GM23338 (cell line): ENCODE results near the gene AKAP10. TPM values are rescaled to one million over a fixed set of nuclear protein-coding genes. Genes with fewer than 3 reads are reported as not detected.

Experiments used
- ATAC-seq: fragments of 200-7000 bp; cut with Tn5 transposase; 3 replicates; pipeline ENCODE4 v1.9.1; 2020
- DNase-seq: peaks from one replicate; pipeline ENCODE4 v3.0.0-alpha.2; 2015; ENCODE audit warnings: low spot score
- H2AFZ ChIP-seq: fragments of 200-600 bp; sonication (generic); 2 replicates; pipeline ENCODE4 v1.8.0; 2016; ENCODE audit warnings: antibody characterized with exemption, mild to moderate bottlenecking, moderate library complexity
- H3F3A ChIP-seq: fragments of 200-600 bp; sonication (generic); replicated peaks from 2 replicates; pipeline ENCODE4 v1.8.0; 2017; ENCODE audit warnings: antibody characterized with exemption, mixed run types, low read depth
- H3K27ac ChIP-seq: fragments of 200-600 bp; sonication (generic); 2 replicates; pipeline ENCODE4 v1.6.1; 2016; ENCODE audit warnings: low read depth
- H3K27me3 ChIP-seq: fragments of 200-600 bp; sonication (generic); 2 replicates; pipeline ENCODE4 v1.8.0; 2016; ENCODE audit warnings: mild to moderate bottlenecking, mixed run types, moderate library complexity; ENCODE audit not compliant: insufficient read depth
- H3K36me3 ChIP-seq: fragments of 200-600 bp; sonication (generic); 2 replicates; pipeline ENCODE4 v1.8.0; 2016; ENCODE audit warnings: mild to moderate bottlenecking; ENCODE audit not compliant: insufficient read depth
- H3K4me1 ChIP-seq: fragments of 200-600 bp; sonication (generic); 2 replicates; pipeline ENCODE4 v1.8.0; 2016; ENCODE audit warnings: mild to moderate bottlenecking, moderate library complexity; ENCODE audit not compliant: insufficient read depth
- H3K4me2 ChIP-seq: fragments of 200-600 bp; sonication (generic); 2 replicates; pipeline ENCODE4 v1.7.1; 2017; ENCODE audit warnings: mixed run types
- H3K4me3 ChIP-seq: fragments of 200-600 bp; sonication (generic); 2 replicates; pipeline ENCODE4 v1.6.1; 2016; ENCODE audit warnings: mixed run types
- H3K79me2 ChIP-seq: fragments of 200-600 bp; sonication (generic); replicated peaks from 2 replicates; pipeline ENCODE4 v1.8.0; 2017; ENCODE audit warnings: mild to moderate bottlenecking; ENCODE audit not compliant: insufficient read depth
- H3K9me2 ChIP-seq: fragments of 200-600 bp; sonication (generic); 2 replicates; pipeline ENCODE4 v1.8.0; 2017; ENCODE audit not compliant: insufficient read depth
- H4K20me1 ChIP-seq: fragments of 200-600 bp; sonication (generic); replicated peaks from 2 replicates; pipeline ENCODE4 v1.8.0; 2017; ENCODE audit warnings: mild to moderate bottlenecking; ENCODE audit not compliant: insufficient read depth
- H3K27ac Mint-ChIP-seq: 2 replicates; pipeline ENCODE4 v1.8.0; 2020; ENCODE audit warnings: inconsistent platforms, mild to moderate bottlenecking, moderate library complexity, mixed read lengths
- H3K27me3 Mint-ChIP-seq: 3 replicates; pipeline ENCODE4 v1.8.0; 2022; ENCODE audit warnings: low read depth, mild to moderate bottlenecking, moderate library complexity, mixed read lengths, inconsistent platforms; ENCODE audit not compliant: insufficient read depth, poor library complexity
- H3K36me3 Mint-ChIP-seq: 3 replicates; pipeline ENCODE4 v1.8.0; 2021; ENCODE audit warnings: low read depth, mild to moderate bottlenecking, inconsistent platforms, moderate library complexity, mixed read lengths
- H3K4me1 Mint-ChIP-seq: 3 replicates; pipeline ENCODE4 v1.8.0; 2020; ENCODE audit warnings: mild to moderate bottlenecking, inconsistent platforms, mixed read lengths
- H3K4me3 Mint-ChIP-seq: 3 replicates; pipeline ENCODE4 v1.8.0; 2021; ENCODE audit warnings: moderate library complexity, mild to moderate bottlenecking, inconsistent platforms, mixed read lengths
- H3K9me3 Mint-ChIP-seq: 3 replicates; pipeline ENCODE4 v1.8.0; 2020; ENCODE audit warnings: moderate library complexity, mild to moderate bottlenecking, inconsistent platforms, mixed read lengths
- CREB1 ChIP-seq: fragments of 250-450 bp; sonication (Bioruptor Pico); IDR thresholded peaks from 2 replicates; pipeline ENCODE4 v1.5.0; 2020; ENCODE audit warnings: low read depth, mild to moderate bottlenecking, moderate library complexity
- JUNB ChIP-seq: IDR thresholded peaks from one replicate; pipeline ENCODE4 v1.6.1; 2016; ENCODE audit warnings: antibody characterized with exemption; ENCODE audit not compliant: unreplicated experiment
- NANOG ChIP-seq: IDR thresholded peaks from 2 replicates; pipeline ENCODE4 v1.6.1; 2016; ENCODE audit warnings: antibody characterized with exemption, borderline replicate concordance
- STAT1 ChIP-seq: IDR thresholded peaks from one replicate; pipeline ENCODE4 v1.6.1; 2016; ENCODE audit warnings: antibody characterized with exemption; ENCODE audit not compliant: unreplicated experiment
- ZNF114 ChIP-seq: fragments of 250-450 bp; sonication (Bioruptor Pico); IDR thresholded peaks from 2 replicates; pipeline ENCODE4 v1.5.0; 2020; ENCODE audit warnings: mild to moderate bottlenecking, moderate library complexity
- ZNF331 ChIP-seq: fragments of 250-450 bp; sonication (Bioruptor Pico); IDR thresholded peaks from 2 replicates; pipeline ENCODE4 v1.5.0; 2020; ENCODE audit warnings: low read depth, mild to moderate bottlenecking, moderate library complexity
- polyA plus RNA-seq: library from polyadenylated mRNA; unstranded; fragments of >200 nt; fragmentation: Nextera tagmentation; extraction: Ambion mirVana; gene quantifications from 2 replicates; pipeline ENCODE4 v1.2.1, GENCODE V29; 2016
- total RNA-seq: library from RNA; depleted of rRNA; stranded (reverse); fragments of >200 nt; shearing (Covaris generic); gene quantifications from 2 replicates; pipeline ENCODE4 v1.2.3, GENCODE V29; 2014
- TF ChIP-seq, protein P1 (sequence below), 2 experiments: fragments of 200-600 bp in 1 of 2; sonication (generic) in 1 of 2; conservative IDR thresholded peaks; 2 replicates each; pipeline versions ENCODE4 v1.5.1 to v1.6.1; 2016 to 2017; ENCODE audit warnings: antibody characterized with exemption in 2 of 2, low read depth in 2 of 2, mild to moderate bottlenecking in 2 of 2, moderate library complexity in 1 of 2
- TF ChIP-seq, protein P2 (sequence below): IDR thresholded peaks from 2 replicates; pipeline ENCODE4 v1.6.1; 2016; ENCODE audit warnings: antibody characterized with exemption
- TF ChIP-seq, protein P3 (sequence below): IDR thresholded peaks from one replicate; pipeline ENCODE4 v1.6.1; 2018; ENCODE audit warnings: antibody characterized with exemption; ENCODE audit not compliant: unreplicated experiment

Gene AKAP10
- total and polyA plus RNA-seq, 2 experiments from 2014 or later, result 16.7 to 25.9 TPM

DNA sequence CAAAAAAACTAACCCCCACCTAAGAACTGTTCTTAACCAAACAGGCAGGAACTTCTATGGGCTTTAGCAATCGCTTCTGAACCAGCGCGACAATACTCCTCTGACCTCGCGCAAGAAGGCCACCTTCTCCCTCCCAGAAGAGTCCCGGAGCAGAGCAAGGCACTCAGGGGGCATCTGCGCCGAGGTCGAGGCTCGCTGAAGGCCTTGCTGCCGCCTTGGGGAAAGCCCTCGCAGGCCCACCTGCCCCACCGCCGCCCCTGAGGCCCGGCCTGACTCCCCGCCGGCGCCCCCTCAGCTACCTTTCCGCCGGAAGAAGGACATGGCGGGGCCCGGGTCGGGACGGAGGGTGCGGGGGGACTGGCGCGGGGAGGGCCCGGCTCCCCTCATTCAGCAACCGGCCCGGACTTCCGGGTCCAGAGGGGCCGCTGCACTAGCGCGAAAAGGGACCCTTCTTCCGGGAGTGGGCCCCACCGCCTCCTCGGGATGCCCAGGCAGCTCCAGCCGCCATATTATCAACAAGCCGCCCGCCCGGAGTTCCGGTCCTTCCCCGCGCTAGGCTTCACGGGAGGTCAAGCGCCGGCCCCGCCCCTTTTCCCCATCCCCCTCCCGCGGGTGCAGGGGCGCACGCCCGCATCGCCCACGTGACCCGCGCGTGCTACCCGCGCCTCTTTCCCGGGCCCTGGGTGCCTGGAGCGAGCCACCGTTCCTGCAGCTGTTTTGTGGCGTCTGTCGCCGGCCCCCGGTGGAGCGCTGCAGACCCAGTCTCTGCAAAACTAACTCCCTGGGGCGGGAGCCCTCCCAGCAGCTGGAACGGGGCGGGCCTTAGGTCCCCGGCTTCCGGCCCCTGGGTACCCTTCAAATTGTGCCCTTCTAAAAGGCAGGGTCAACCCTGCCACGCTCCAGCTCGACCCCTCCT is at the start of gene AKAP10 (continued):
- TF ChIP-seq NANOG, result no peak

DNA sequence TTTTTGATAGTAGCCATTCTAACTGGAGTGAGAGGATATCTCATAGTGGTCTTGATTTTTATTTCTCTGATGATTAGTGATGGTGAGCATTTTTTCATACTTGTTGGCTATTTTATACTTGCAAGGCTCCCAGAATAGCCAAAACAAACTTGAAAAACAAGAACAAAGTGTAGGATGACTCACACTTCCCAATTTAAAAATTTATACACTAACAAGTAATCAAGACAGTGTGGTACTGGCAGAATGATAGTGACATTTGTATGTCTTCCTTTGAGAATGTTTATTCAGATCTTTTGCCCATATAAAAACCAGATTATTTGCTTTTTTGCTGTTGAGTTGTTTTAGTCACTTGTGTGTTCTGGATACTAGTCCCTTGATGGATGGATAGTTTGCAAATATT is 49.3 kb upstream of the AKAP10 start:
- TF ChIP-seq, protein P1, sequence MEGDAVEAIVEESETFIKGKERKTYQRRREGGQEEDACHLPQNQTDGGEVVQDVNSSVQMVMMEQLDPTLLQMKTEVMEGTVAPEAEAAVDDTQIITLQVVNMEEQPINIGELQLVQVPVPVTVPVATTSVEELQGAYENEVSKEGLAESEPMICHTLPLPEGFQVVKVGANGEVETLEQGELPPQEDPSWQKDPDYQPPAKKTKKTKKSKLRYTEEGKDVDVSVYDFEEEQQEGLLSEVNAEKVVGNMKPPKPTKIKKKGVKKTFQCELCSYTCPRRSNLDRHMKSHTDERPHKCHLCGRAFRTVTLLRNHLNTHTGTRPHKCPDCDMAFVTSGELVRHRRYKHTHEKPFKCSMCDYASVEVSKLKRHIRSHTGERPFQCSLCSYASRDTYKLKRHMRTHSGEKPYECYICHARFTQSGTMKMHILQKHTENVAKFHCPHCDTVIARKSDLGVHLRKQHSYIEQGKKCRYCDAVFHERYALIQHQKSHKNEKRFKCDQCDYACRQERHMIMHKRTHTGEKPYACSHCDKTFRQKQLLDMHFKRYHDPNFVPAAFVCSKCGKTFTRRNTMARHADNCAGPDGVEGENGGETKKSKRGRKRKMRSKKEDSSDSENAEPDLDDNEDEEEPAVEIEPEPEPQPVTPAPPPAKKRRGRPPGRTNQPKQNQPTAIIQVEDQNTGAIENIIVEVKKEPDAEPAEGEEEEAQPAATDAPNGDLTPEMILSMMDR (conservative IDR thresholded peaks at IDR 0.05; ENCODE audit: low read depth in 2 of 2), result no peak
- TF ChIP-seq, protein P2, sequence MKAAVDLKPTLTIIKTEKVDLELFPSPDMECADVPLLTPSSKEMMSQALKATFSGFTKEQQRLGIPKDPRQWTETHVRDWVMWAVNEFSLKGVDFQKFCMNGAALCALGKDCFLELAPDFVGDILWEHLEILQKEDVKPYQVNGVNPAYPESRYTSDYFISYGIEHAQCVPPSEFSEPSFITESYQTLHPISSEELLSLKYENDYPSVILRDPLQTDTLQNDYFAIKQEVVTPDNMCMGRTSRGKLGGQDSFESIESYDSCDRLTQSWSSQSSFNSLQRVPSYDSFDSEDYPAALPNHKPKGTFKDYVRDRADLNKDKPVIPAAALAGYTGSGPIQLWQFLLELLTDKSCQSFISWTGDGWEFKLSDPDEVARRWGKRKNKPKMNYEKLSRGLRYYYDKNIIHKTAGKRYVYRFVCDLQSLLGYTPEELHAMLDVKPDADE, result no peak
- no peak for TF ChIP-seq STAT1
- no peak for TF ChIP-seq ZNF114 (CRISPR knock-in tag)
- TF ChIP-seq, protein P3, sequence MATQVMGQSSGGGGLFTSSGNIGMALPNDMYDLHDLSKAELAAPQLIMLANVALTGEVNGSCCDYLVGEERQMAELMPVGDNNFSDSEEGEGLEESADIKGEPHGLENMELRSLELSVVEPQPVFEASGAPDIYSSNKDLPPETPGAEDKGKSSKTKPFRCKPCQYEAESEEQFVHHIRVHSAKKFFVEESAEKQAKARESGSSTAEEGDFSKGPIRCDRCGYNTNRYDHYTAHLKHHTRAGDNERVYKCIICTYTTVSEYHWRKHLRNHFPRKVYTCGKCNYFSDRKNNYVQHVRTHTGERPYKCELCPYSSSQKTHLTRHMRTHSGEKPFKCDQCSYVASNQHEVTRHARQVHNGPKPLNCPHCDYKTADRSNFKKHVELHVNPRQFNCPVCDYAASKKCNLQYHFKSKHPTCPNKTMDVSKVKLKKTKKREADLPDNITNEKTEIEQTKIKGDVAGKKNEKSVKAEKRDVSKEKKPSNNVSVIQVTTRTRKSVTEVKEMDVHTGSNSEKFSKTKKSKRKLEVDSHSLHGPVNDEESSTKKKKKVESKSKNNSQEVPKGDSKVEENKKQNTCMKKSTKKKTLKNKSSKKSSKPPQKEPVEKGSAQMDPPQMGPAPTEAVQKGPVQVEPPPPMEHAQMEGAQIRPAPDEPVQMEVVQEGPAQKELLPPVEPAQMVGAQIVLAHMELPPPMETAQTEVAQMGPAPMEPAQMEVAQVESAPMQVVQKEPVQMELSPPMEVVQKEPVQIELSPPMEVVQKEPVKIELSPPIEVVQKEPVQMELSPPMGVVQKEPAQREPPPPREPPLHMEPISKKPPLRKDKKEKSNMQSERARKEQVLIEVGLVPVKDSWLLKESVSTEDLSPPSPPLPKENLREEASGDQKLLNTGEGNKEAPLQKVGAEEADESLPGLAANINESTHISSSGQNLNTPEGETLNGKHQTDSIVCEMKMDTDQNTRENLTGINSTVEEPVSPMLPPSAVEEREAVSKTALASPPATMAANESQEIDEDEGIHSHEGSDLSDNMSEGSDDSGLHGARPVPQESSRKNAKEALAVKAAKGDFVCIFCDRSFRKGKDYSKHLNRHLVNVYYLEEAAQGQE, result no peak
- TF ChIP-seq ZNF331 (CRISPR knock-in tag), result no peak
- no peak for TF ChIP-seq CREB1 (CRISPR knock-in tag)
- TF ChIP-seq JUNB, result no peak
- no peaks in the 10 kb centered on the region for H3K9me2 ChIP-seq
- ATAC-seq (no peak), DNase-seq (no peak)
- no peaks in the 10 kb centered on the region for H4K20me1 ChIP-seq
- no peaks in the 10 kb centered on the region for H3K9me3 Mint-ChIP-seq
- H3K4me3 ChIP-seq, result no peak overlapping the region
- no peak overlapping the region for H3K27ac Mint-ChIP-seq
- H3F3A ChIP-seq, result no peaks in the 10 kb centered on the region
- no peaks in the 10 kb centered on the region for H3K27me3 ChIP-seq
- H3K27me3 Mint-ChIP-seq, result no peaks in the 10 kb centered on the region
- no peaks in the 10 kb centered on the region for H3K4me1 ChIP-seq
- no peak overlapping the region for H2AFZ ChIP-seq
- no peaks in the 10 kb centered on the region for H3K79me2 ChIP-seq
- H3K4me1 Mint-ChIP-seq, result peaks cover 3% of the 10 kb centered on the region; the same call in 1 of the 3 replicates
- H3K27ac ChIP-seq, result no peak overlapping the region
- no peaks in the 10 kb centered on the region for H3K36me3 Mint-ChIP-seq
- no peaks in the 10 kb centered on the region for H3K36me3 ChIP-seq
- no peak overlapping the region for H3K4me2 ChIP-seq
- no peak overlapping the region for H3K4me3 Mint-ChIP-seq
